SK-N-SH treated with all-trans-retinoic acid at 6 μM for 48 hours (cell line): Measurements from ENCODE around the gene ADAMTS5.
A peak's percentile ranks its signal among the peaks of the same experiment; 100 is the strongest.

ENCODE experiments used
- ATAC-seq: fragments of 200-7000 bp; cut with Tn5 transposase; 3 replicates; pipeline ENCODE4 v1.9.1; 2020; ENCODE audit warnings: mild to moderate bottlenecking, moderate library complexity
- ARNTL ChIP-seq: fragments of 450-650 bp; formaldehyde crosslinking; IDR thresholded peaks from 2 replicates; pipeline ENCODE4 v1.5.0; 2020; ENCODE audit warnings: low read depth, mild to moderate bottlenecking, moderate library complexity, borderline replicate concordance
- BACH2 ChIP-seq: fragments of 250-450 bp; sonication (Bioruptor Pico); IDR thresholded peaks from 2 replicates; pipeline ENCODE4 v1.9.0; 2021; ENCODE audit warnings: mild to moderate bottlenecking, borderline replicate concordance
- CSDC2 ChIP-seq: fragments of 250-450 bp; sonication (Bioruptor Pico); IDR thresholded peaks from 2 replicates; pipeline ENCODE4 v1.5.0; 2020; ENCODE audit warnings: mild to moderate bottlenecking, moderate library complexity
- ESRRG ChIP-seq: fragments of 250-450 bp; sonication (Bioruptor Pico); IDR thresholded peaks from 2 replicates; pipeline ENCODE4 v1.6.1; 2021; ENCODE audit warnings: mild to moderate bottlenecking
- GLIS3 ChIP-seq: fragments of 250-450 bp; sonication (Bioruptor Pico); IDR thresholded peaks from 2 replicates; pipeline ENCODE4 v1.5.0; 2020; ENCODE audit warnings: mild to moderate bottlenecking, moderate library complexity
- ISL1 ChIP-seq: fragments of 250-450 bp; sonication (Bioruptor Pico); IDR thresholded peaks from 2 replicates; pipeline ENCODE4 v2.1.2; 2022; ENCODE audit warnings: mild to moderate bottlenecking, moderate library complexity
- OSR1 ChIP-seq: fragments of 250-450 bp; sonication (Bioruptor Pico); IDR thresholded peaks from 2 replicates; pipeline ENCODE4 v1.8.0; 2022; ENCODE audit warnings: moderate library complexity, mild to moderate bottlenecking, inconsistent platforms
- PPARA ChIP-seq: fragments of 250-450 bp; sonication (Bioruptor Pico); IDR thresholded peaks from 2 replicates; pipeline ENCODE4 v1.5.0; 2020; ENCODE audit warnings: mild to moderate bottlenecking, borderline replicate concordance
- RARB ChIP-seq: fragments of 250-450 bp; sonication (Bioruptor Pico); IDR thresholded peaks from 2 replicates; pipeline ENCODE4 v1.8.0; 2021; ENCODE audit warnings: mild to moderate bottlenecking, moderate library complexity
- SNAI2 ChIP-seq: fragments of 250-450 bp; sonication (Bioruptor Pico); IDR thresholded peaks from 2 replicates; pipeline ENCODE4 v1.5.0; 2020; ENCODE audit warnings: mild to moderate bottlenecking, moderate library complexity
- TCF4 ChIP-seq: fragments of 250-450 bp; sonication (Bioruptor Pico); IDR thresholded peaks from 2 replicates; pipeline ENCODE4 v1.8.0; 2021; ENCODE audit warnings: mild to moderate bottlenecking, moderate library complexity, borderline replicate concordance
- TOX ChIP-seq: fragments of 250-450 bp; sonication (Bioruptor Pico); IDR thresholded peaks from 2 replicates; pipeline ENCODE4 v1.8.0; 2021; ENCODE audit warnings: mild to moderate bottlenecking, moderate library complexity, borderline replicate concordance
- ZC3H10 ChIP-seq: fragments of 250-450 bp; sonication (Bioruptor Pico); IDR thresholded peaks from 2 replicates; pipeline ENCODE4 v1.5.1; 2021; ENCODE audit warnings: mild to moderate bottlenecking, moderate library complexity
- ZFP3 ChIP-seq: fragments of 250-450 bp; sonication (Bioruptor Pico); IDR thresholded peaks from 2 replicates; pipeline ENCODE4 v1.5.0; 2020; ENCODE audit warnings: mild to moderate bottlenecking, moderate library complexity
- ZFP30 ChIP-seq: fragments of 450-650 bp; formaldehyde crosslinking; IDR thresholded peaks from 2 replicates; pipeline ENCODE4 v1.5.0; 2022; ENCODE audit warnings: mild to moderate bottlenecking, moderate library complexity
- ZNF565 ChIP-seq: fragments of 450-650 bp; formaldehyde crosslinking; conservative IDR thresholded peaks from 2 replicates; pipeline ENCODE4 v1.5.0; 2020; ENCODE audit warnings: low read depth, mild to moderate bottlenecking, moderate library complexity
- ZNF8 ChIP-seq: fragments of 450-650 bp; formaldehyde crosslinking; IDR thresholded peaks from 2 replicates; pipeline ENCODE4 v1.5.0; 2020; ENCODE audit warnings: mild to moderate bottlenecking, moderate library complexity
- TF ChIP-seq, protein P1 (sequence below): fragments of 250-450 bp; sonication (Bioruptor Pico); IDR thresholded peaks from 2 replicates; pipeline ENCODE4 v1.8.0; 2021; ENCODE audit warnings: low read depth, mild to moderate bottlenecking, moderate library complexity, borderline replicate concordance
- TF ChIP-seq, protein P2 (sequence below): fragments of 250-450 bp; sonication (Bioruptor Pico); IDR thresholded peaks from 2 replicates; pipeline ENCODE4 v1.5.0; 2020; ENCODE audit warnings: mild to moderate bottlenecking, moderate library complexity
- TF ChIP-seq, protein P3 (sequence below): fragments of 250-450 bp; sonication (Bioruptor Pico); IDR thresholded peaks from 2 replicates; pipeline ENCODE4 v1.5.1; 2020; ENCODE audit warnings: low read depth, mild to moderate bottlenecking, moderate library complexity
- TF ChIP-seq, protein P4 (sequence below): fragments of 250-450 bp; sonication (Bioruptor Pico); IDR thresholded peaks from 2 replicates; pipeline ENCODE4 v1.5.1; 2021; ENCODE audit warnings: mild to moderate bottlenecking, moderate library complexity

ADAMTS5 gene

DNA sequence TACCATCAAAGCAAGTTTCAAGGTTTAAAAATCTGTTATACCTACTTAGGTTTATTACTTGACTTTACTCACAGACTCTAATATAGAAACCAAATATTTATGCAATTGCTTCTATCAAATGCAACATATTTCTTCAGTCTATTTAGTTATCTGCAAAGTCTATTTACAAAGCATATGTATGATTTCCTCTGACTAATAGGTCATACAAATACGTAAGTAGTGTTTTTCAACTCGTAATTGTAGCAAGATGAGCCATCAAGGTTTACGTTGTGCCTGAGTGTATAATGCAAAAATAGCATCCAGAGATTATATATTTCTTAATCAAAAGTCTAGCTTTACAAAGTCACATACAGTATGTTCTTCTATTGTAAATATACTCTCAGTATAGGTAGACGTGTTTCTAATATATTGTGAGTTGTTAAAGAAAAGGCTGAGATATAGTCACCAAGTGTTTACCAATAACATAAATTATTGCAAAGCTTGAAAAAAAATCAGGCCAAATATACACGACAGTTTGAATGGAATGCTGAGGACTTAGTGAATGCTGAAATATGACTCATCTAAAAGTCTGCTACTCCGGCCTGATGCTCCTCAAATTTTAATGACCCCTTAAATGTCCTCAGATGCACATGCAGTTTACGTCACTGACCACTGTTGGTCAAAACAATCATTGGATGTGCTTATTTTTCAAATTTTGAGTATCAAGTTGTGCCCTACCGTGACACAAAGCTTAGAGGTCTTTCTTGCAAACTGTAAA, 48.4 kb downstream of the ADAMTS5 start:
- peak; percentile 81 for ATAC-seq
- TF ChIP-seq TOX (peak; percentile 18; the same call in 1 of the 2 replicates), TCF4 (CRISPR knock-in tag) (no peak), CSDC2 (CRISPR knock-in tag) (no peak)

DNA sequence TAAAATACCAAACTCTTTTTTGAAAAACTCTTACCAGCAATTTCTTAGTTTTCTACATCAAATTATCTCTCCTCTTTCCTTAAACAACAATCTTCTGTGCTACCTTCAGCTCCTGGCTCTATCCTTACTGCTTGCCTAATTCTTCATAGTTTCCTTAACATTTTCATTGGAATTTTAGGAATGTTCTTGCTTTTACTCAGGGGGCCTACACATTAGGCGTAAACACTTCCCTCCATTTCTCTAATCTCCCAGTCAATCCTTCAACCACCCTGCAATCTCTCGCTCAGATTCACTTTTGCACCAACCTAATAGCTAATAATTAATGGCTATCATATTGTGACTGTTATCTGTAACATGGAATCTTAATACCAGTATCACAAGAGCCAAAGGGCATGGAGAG, 50.1 kb downstream of the ADAMTS5 start:
- TF ChIP-seq SNAI2 (CRISPR knock-in tag) (no peak), TOX (no peak), TCF4 (CRISPR knock-in tag) (no peak), CSDC2 (CRISPR knock-in tag) (no peak), BACH2 (CRISPR knock-in tag) (no peak), ZFP30 (no peak), OSR1 (CRISPR knock-in tag) (no peak), ZNF8 (CRISPR knock-in tag) (no peak), PPARA (CRISPR knock-in tag) (no peak), ZNF565 (CRISPR knock-in tag) (no peak), ZC3H10 (CRISPR knock-in tag) (no peak), GLIS3 (no peak)
- TF ChIP-seq, protein P1, sequence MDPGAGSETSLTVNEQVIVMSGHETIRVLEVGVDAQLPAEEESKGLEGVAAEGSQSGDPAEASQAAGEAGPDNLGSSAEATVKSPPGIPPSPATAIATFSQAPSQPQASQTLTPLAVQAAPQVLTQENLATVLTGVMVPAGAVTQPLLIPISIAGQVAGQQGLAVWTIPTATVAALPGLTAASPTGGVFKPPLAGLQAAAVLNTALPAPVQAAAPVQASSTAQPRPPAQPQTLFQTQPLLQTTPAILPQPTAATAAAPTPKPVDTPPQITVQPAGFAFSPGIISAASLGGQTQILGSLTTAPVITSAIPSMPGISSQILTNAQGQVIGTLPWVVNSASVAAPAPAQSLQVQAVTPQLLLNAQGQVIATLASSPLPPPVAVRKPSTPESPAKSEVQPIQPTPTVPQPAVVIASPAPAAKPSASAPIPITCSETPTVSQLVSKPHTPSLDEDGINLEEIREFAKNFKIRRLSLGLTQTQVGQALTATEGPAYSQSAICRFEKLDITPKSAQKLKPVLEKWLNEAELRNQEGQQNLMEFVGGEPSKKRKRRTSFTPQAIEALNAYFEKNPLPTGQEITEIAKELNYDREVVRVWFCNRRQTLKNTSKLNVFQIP (CRISPR knock-in tag) = no peak
- TF ChIP-seq, protein P2, sequence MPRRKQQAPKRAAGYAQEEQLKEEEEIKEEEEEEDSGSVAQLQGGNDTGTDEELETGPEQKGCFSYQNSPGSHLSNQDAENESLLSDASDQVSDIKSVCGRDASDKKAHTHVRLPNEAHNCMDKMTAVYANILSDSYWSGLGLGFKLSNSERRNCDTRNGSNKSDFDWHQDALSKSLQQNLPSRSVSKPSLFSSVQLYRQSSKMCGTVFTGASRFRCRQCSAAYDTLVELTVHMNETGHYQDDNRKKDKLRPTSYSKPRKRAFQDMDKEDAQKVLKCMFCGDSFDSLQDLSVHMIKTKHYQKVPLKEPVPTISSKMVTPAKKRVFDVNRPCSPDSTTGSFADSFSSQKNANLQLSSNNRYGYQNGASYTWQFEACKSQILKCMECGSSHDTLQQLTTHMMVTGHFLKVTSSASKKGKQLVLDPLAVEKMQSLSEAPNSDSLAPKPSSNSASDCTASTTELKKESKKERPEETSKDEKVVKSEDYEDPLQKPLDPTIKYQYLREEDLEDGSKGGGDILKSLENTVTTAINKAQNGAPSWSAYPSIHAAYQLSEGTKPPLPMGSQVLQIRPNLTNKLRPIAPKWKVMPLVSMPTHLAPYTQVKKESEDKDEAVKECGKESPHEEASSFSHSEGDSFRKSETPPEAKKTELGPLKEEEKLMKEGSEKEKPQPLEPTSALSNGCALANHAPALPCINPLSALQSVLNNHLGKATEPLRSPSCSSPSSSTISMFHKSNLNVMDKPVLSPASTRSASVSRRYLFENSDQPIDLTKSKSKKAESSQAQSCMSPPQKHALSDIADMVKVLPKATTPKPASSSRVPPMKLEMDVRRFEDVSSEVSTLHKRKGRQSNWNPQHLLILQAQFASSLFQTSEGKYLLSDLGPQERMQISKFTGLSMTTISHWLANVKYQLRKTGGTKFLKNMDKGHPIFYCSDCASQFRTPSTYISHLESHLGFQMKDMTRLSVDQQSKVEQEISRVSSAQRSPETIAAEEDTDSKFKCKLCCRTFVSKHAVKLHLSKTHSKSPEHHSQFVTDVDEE = no peak
- no peak for ATAC-seq

DNA sequence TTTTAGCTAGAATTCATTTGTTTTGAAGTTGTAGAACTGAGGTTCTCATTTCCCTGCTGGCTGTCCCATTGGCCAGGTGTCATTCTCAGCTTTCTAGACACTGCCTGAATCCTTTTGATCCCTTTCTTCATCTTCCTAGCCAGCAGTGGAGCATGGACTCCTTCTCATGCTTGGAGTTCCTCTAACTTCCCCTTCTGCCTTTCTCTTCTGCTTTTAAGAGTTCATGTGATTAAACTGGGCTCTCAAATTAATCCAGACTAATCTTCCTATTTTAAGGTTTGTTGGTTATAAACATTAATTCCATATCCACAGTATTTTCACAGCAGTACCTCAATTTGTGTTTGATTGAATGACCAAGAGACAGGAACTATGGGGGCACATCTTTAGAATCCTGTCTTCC, 52.3 kb downstream of the ADAMTS5 start:
- no peak for ATAC-seq
- TF ChIP-seq PPARA (CRISPR knock-in tag) (no peak), ESRRG (CRISPR knock-in tag) (no peak)

DNA sequence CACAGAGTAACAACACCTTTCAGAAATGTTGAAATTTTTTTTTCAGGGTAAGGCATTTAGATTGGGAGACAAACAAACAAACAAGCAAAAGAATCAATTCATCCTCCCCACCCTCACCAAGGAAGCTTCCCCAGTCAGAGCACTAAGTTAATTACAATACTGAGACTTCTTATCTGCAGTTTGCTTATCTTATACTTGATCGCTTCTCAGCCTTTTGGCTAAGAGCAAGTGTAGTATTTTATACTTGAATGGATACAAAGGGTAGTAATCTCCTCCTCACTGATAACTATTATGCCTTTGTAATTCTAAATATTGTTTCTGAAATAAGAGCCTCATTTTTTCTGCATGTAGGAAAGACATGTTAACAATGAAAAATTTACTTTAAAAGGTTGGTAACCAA, 54.4 kb downstream of the ADAMTS5 start:
- ATAC-seq = no peak

DNA sequence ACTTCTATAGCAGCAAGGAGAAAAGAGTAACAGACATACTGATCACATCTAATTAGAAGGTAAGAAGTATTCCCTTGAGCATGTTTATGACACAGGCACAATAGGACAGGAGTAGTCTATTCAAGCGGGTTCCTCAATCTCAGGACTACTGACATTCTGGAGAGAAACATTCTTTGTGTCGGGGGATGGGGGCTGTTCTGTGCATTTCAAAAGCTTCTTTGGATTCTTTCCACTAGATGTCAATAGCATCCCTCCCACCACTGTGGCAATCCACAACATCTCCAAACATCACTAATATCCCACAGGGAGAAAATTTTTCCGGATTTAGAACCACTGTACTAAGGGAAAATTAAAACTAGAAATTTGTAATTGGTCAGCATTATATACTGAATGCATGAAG, 56.9 kb downstream of the ADAMTS5 start:
- TF ChIP-seq ARNTL (CRISPR knock-in tag) = no peak
- ATAC-seq = no peak

More for the DNA sequence above, 54.4 kb downstream of the ADAMTS5 start:
- TF ChIP-seq ARNTL (CRISPR knock-in tag) = no peak
- no peak for TF ChIP-seq ESRRG (CRISPR knock-in tag)
- no peak for TF ChIP-seq CSDC2 (CRISPR knock-in tag)
- TF ChIP-seq ZNF565 (CRISPR knock-in tag) = no peak
- no peak for TF ChIP-seq ISL1 (CRISPR knock-in tag)

DNA sequence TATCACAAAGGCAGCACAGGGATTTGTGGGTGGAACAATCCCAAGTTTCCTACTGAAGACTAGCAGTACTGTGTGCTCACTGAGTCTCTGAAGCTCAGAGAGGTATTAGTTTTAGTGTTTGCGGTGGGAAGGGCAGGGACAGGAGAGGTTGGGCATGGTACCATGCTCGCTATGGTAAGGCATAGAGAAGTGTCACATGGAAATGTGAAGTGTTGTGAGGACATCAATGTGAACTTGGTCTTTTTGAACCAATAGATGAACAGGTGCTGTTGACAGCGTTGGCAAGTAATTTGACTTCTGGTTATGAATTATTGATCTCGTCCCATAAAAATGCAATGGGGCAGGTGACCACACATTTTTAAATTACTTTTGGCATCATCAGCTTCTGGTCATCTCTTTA, 65.9 kb downstream of the ADAMTS5 start:
- no peak for ATAC-seq
- no peak for TF ChIP-seq ZNF565 (CRISPR knock-in tag)
- no peak for TF ChIP-seq OSR1 (CRISPR knock-in tag)
- TF ChIP-seq GLIS3 = no peak
- TF ChIP-seq ESRRG (CRISPR knock-in tag) = no peak
- TF ChIP-seq TCF4 (CRISPR knock-in tag) = no peak
- no peak for TF ChIP-seq ZC3H10 (CRISPR knock-in tag)
- no peak for TF ChIP-seq ZFP30
- TF ChIP-seq ARNTL (CRISPR knock-in tag) = no peak
- TF ChIP-seq, protein P3, sequence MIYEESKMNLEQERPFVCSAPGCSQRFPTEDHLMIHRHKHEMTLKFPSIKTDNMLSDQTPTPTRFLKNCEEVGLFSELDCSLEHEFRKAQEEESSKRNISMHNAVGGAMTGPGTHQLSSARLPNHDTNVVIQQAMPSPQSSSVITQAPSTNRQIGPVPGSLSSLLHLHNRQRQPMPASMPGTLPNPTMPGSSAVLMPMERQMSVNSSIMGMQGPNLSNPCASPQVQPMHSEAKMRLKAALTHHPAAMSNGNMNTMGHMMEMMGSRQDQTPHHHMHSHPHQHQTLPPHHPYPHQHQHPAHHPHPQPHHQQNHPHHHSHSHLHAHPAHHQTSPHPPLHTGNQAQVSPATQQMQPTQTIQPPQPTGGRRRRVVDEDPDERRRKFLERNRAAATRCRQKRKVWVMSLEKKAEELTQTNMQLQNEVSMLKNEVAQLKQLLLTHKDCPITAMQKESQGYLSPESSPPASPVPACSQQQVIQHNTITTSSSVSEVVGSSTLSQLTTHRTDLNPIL (CRISPR knock-in tag) = no peak
- no peak for TF ChIP-seq PPARA (CRISPR knock-in tag)
- TF ChIP-seq ZFP3 = no peak
- no peak for TF ChIP-seq ISL1 (CRISPR knock-in tag)
- TF ChIP-seq, protein P4, sequence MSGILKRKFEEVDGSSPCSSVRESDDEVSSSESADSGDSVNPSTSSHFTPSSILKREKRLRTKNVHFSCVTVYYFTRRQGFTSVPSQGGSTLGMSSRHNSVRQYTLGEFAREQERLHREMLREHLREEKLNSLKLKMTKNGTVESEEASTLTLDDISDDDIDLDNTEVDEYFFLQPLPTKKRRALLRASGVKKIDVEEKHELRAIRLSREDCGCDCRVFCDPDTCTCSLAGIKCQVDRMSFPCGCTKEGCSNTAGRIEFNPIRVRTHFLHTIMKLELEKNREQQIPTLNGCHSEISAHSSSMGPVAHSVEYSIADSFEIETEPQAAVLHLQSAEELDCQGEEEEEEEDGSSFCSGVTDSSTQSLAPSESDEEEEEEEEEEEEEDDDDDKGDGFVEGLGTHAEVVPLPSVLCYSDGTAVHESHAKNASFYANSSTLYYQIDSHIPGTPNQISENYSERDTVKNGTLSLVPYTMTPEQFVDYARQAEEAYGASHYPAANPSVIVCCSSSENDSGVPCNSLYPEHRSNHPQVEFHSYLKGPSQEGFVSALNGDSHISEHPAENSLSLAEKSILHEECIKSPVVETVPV (CRISPR knock-in tag) = no peak
- TF ChIP-seq RARB (CRISPR knock-in tag) = no peak
- TF ChIP-seq, protein P2 = no peak
- TF ChIP-seq BACH2 (CRISPR knock-in tag) = no peak
- TF ChIP-seq CSDC2 (CRISPR knock-in tag) = no peak
